ENCODE results near the gene YTHDF2.
A peak's percentile ranks its signal among the peaks of the same experiment; 100 is the strongest.
"Not testable (repeated sequence)": the region's sequence is repeated elsewhere in the genome, so short reads cannot be mapped to it uniquely, and the experiment has no call there.

YTHDF2 gene

GRCh38 chr1:28759257-28759656 lies 22.5 kb downstream of the YTHDF2 start:
- DNase-seq (ENCODE audit: low spot score): no peak

- DNase-seq (ENCODE audit: low spot score): no peak
These were observed 24.4 kb downstream of the YTHDF2 start for GRCh38 chr1:28761189-28761588.

- no peak for DNase-seq (ENCODE audit: low spot score)
These were observed 29.9 kb downstream of the YTHDF2 start for GRCh38 chr1:28766532-28767183.

GRCh38 chr1:28770601-28771165 lies 33.9 kb downstream of the YTHDF2 start:
- DNase-seq (ENCODE audit: low spot score): no peak

- not testable (repeated sequence) for DNase-seq (ENCODE audit: low spot score)
These were observed 35.2 kb downstream of the YTHDF2 start for GRCh38 chr1:28771921-28772320.

DNA sequence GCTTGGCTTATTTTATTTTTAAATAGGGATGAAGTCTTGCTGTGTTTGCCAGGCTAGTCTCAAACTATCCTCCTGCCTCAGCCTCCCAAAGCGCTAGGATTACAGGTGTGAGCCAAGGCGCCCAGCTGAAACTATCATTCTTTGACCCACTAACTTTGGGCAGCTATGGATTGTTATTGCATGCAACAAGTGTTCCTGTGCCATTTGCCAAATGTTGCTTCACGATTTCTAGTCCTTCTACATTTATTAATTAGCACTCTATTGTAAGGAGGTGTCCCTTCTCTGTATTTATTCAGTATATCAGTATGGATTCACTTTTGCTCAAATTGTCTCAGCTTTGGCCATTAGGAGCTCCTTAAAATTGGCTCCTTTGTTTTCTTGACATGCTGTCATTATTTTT lies 36.4 kb downstream of the YTHDF2 start:
- no peak for DNase-seq (ENCODE audit: low spot score)

- DNase-seq (ENCODE audit: low spot score): peak; percentile 69
These were observed 38.6 kb downstream of the YTHDF2 start for GRCh38 chr1:28775121-28775942.

DNA sequence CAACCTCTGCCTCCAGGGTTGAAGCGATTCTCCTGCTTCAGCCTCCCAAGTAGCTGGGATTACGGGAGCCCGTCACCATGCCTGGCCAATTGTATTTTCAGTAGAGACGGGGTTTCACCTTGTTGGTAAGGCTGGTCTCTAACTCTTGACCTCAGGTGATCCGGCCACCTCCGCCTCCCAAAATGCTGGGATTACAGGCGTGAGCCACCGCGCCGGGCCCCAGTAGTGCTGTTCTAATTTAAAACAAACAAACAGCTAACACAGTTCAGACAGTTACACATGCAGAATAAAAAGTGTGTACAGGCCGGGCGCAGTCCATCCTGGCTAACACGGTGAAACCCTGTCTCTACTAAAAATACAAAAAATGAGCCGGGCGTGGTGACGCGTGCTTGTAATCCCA lies 39.6 kb downstream of the YTHDF2 start:
- DNase-seq (ENCODE audit: low spot score): no peak

- no peak for DNase-seq (ENCODE audit: low spot score)
These were observed 41.3 kb downstream of the YTHDF2 start for GRCh38 chr1:28778021-28778420.

DNA sequence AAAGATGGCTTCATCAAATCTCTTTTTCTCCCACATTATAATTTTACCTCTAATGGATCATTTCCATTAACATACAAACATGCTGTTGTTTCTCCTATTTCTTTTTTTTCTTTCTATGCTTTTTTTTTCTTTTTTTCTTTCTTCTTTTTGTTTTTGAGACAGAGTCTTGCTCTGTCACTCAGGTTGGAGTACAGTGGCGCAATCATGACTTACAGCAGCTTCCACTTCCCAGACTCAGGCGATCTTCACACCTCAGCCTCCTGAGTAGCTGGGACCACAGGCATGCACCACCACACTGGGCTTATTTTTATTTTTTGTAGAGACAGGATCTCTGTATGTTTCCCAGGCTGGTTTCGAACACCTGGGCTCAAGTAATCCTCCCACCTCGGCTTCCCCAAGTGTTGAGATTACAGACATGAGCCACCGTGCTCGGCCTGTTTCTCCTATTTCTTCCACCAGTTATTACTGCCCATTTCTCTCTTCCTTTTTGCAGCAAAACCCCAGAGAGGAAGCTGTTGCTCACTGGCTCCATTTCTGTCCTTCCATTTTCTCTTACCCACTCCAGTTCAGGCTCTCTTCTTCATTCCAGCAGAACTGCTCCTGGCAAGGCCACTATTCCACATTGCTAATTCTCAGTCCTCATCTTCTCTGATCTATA lies 43.1 kb downstream of the YTHDF2 start:
- no peak for DNase-seq (ENCODE audit: low spot score)

GRCh38 chr1:28781305-28781704 lies 44.6 kb downstream of the YTHDF2 start:
- no peak for DNase-seq (ENCODE audit: low spot score)

GRCh38 chr1:28782011-28782410 lies 45.3 kb downstream of the YTHDF2 start:
- no peak for DNase-seq (ENCODE audit: low spot score)

DNA sequence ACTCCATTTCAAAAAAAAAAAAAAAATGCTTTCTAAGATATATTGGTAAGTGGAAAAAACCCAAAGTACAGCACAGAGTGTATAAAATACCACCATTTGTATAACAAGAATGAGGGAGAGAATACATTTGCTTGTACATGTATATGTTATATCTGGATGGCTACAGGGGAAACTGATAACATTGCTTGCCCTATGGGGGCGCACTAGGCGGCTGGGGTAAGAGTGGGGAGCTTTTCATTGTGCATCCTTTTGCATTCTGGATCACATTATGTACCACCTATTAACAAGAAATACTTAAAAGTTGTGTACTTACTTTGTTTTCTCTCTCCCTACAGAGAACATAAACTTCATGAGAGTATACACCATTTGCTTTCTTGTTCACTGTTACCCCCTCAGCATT lies 46.6 kb downstream of the YTHDF2 start:
- no peak for DNase-seq (ENCODE audit: low spot score)

DNA sequence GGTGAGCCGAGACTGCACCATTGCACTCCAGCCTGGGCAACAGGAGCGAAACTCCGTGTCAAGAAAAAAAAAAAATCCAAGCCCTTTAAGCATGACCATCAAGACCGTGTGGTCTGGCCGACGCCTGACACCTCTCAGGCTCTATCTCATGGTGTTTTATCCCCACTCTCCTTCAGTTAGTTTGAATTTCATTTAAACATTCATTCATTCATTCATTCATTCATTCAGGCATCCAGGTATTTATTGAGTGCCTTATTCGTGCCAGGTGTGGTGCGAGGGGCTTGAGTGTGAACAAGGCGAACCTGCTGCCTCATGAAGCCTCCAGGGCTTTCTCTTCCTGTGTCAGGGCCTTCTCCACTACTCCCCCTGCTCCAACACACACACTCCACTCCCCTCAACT lies 52.7 kb downstream of the YTHDF2 start:
- DNase-seq (ENCODE audit: low spot score): no peak

- no peak for DNase-seq (ENCODE audit: low spot score)
These were observed 53.1 kb downstream of the YTHDF2 start for GRCh38 chr1:28789816-28790215.

DNA sequence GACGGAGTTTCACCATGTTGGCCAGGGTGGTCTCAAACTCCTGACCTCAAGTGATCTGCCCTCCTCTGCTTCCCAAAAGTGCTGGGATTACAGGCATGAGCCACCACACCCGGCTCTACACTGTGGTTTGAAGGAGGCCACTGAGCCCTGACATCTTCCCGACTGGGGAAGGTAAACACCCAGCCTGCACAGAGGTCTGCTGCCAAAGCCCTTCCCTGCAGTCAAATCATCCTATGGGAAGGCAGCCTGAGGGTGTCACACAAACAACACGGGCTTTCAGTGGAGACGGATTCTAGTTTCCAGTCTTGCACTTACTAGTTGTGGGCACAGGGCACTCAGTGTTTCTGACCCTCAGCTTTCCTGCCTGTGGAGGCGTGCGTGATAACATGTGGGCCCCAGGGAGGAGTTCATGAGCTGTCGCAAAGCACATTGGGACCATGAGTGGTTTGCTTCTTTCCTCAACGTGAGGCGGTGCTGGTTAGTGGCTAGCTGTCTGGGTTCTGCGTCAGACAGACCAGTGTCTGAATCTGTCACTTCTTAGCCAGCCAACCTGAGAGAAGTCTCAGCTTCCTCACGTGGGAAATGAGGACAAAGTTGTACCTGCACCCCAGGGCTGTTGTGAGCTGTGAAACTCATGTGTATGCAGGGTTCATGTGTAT lies 53.8 kb downstream of the YTHDF2 start:
- no peak for DNase-seq (ENCODE audit: low spot score)

- not testable (repeated sequence) for DNase-seq (ENCODE audit: low spot score)
These were observed 55.2 kb downstream of the YTHDF2 start for GRCh38 chr1:28791929-28792328.

DNA sequence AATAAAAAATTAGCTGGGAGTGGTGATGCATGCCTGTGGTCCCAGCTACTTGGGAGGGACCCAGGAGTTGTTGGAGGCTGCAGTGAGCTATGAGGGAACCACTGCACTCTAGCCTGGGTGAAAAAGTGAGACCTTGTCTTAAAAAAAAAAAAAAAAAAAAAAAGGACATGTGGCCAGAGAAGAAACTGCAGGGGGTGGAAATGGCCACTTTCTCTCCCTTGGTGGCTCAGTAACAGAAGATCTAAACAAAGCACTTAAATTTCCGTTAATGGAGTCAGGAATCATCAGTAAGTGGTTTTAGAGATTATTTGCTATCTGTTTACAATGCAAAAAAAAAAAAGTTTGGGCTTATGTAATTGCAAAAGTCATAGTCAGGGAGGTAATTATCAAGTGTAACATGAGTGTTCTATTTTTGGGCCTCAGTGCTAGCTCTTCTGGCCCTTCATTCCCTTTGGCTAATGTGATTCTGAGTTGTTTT lies 55.9 kb downstream of the YTHDF2 start:
- DNase-seq (ENCODE audit: low spot score): no peak

DNA sequence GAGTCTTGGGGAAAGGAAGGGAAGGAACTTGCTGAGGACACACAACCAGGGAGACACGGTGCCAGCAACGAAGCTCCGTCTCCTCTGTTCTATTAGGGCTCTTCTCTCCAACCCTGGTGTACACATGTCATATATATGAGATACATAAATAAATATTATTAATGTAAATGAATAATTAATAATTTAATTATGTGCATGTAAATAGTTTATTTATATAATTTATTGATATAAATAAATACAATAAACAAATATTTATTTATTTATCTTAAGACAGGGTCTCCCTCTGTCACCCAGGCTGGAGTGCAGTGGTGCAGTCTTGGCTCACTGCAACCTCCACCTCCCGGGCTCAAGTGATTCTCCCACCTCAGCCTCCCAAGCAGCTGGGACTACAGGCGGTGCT lies 57.8 kb downstream of the YTHDF2 start:
- DNase-seq (ENCODE audit: low spot score): not testable (repeated sequence)

DNA sequence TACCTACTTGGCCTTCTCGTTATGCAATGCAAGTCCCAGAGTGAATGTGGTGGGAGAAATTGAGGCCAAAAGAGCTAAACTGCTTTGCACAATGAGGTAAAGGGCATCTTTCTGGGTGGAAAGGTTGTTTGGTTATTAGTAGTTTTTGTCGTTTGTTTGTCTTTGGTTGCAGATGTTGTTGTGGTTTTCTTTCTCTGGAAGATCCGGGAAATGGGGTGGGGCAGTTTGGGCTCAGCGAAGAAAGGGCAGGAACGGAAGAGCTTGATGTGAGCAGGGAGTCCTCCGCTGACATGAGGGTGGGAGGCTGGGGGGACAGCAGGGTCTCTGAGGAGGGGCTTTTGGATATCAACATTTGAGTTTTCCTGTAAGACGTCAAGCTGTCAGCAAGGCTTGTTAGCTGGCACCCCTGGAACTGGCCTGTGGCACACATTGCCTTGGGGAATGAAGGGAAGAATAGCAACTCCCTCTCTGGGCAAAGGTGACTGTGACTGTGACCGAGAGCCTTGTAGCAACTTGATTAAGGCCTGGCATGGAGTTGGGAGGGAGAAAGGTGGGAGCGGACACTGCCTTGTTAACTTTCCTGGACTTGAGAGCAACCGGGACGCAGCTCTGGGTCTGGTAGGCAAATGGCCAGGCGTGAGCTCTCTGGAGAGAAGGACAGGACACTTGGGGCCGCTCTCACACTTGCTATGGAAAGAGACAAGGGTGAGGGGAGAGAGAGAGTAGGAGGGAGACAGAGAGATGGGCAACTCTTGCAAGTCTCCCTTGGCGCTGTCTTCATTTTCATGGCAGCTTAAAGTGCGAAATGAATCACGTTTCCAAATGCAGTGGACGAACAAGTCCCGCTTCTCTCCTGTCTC lies 59.8 kb downstream of the YTHDF2 start:
- DNase-seq (ENCODE audit: low spot score): no peak

DNA sequence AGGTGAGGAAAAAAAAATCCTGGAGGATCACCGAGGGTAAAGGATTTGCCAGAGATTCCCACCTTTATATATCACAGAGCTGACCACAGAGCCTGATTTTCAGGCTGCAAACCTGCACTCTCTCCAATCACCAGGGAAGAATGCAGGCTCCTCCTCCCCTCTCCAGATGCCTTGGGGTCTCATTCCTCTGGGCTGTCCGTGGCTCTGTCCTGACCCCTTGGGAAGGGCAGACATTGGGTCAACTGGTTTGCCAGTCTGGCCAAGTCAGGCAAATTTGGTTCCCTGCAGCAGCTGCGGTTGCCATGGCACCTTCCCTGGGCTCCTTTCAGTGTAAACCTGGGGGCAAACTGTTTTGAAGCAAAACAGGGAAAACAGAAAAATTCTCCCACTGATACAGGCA lies 63.6 kb downstream of the YTHDF2 start:
- DNase-seq (ENCODE audit: low spot score): no peak

All from CD4-positive, alpha-beta T cell treated with Interleukin-2 at 100 ng/mL for 4 hours (primary cell).